H9 (cell line): ENCODE measurements around the gene LRP2. TPM values are rescaled to one million over a fixed set of nuclear protein-coding genes. Genes with fewer than 3 reads are reported as not detected.

ENCODE experiments used
- DNase-seq: peaks from one replicate; pipeline ENCODE4 v3.0.0-alpha.2; 2017
- H2AFZ ChIP-seq: one replicate; pipeline ENCODE4 v1.6.1; 2013; ENCODE audit warnings: mild to moderate bottlenecking, low read length, control low read depth, moderate library complexity
- H2AK5ac ChIP-seq: 2 replicates; pipeline ENCODE4 v1.6.1; 2013; ENCODE audit warnings: low read length, control low read depth, mixed read lengths; ENCODE audit not compliant: insufficient read length
- H2BK120ac ChIP-seq: one replicate; pipeline ENCODE4 v1.6.1; 2013; ENCODE audit warnings: low read depth, mild to moderate bottlenecking, low read length, control low read depth, inconsistent platforms; ENCODE audit not compliant: poor library complexity, severe bottlenecking
- H2BK12ac ChIP-seq: 2 replicates; pipeline ENCODE4 v1.6.1; 2013; ENCODE audit warnings: low read length, control low read depth, mixed read lengths, low read depth; ENCODE audit not compliant: insufficient read length
- H2BK15ac ChIP-seq: 2 replicates; pipeline ENCODE4 v1.6.1; 2013; ENCODE audit warnings: low read depth, low read length, control low read depth
- H2BK20ac ChIP-seq: one replicate; pipeline ENCODE4 v1.6.1; 2013; ENCODE audit warnings: low read depth, mild to moderate bottlenecking, low read length, control low read depth, inconsistent platforms; ENCODE audit not compliant: poor library complexity, severe bottlenecking
- H2BK5ac ChIP-seq: 2 replicates; pipeline ENCODE4 v1.6.1; 2013; ENCODE audit warnings: low read length, control low read depth, mixed read lengths; ENCODE audit not compliant: insufficient read length
- H3K14ac ChIP-seq: 2 replicates; pipeline ENCODE4 v1.6.1; 2013; ENCODE audit warnings: low read length, control low read depth; ENCODE audit not compliant: insufficient read depth
- H3K18ac ChIP-seq: 2 replicates; pipeline ENCODE4 v1.6.1; 2013; ENCODE audit warnings: low read depth, mild to moderate bottlenecking, mixed read lengths, low read length, control low read depth; ENCODE audit not compliant: insufficient read length
- H3K23ac ChIP-seq: 2 replicates; pipeline ENCODE4 v1.6.1; 2013; ENCODE audit warnings: low read length, control low read depth, mixed read lengths, low read depth; ENCODE audit not compliant: insufficient read length
- H3K23me2 ChIP-seq: 2 replicates; pipeline ENCODE4 v1.6.1; 2013; ENCODE audit warnings: low read depth, mild to moderate bottlenecking, mixed read lengths, low read length, control low read depth; ENCODE audit not compliant: insufficient read length, poor library complexity, severe bottlenecking
- H3K27ac ChIP-seq: 2 replicates; pipeline ENCODE4 v1.5.1; 2013; ENCODE audit warnings: low read length, control low read depth, mixed read lengths, low read depth; ENCODE audit not compliant: insufficient read length
- H3K27me3 ChIP-seq: 2 replicates; pipeline ENCODE4 v1.6.1; 2013; ENCODE audit warnings: low read length, control low read depth, inconsistent platforms; ENCODE audit not compliant: insufficient read depth
- H3K4ac ChIP-seq: 2 replicates; pipeline ENCODE4 v1.6.1; 2013; ENCODE audit warnings: low read depth, mild to moderate bottlenecking, control low read depth, inconsistent platforms, low read length, moderate library complexity
- H3K4me1 ChIP-seq: 2 replicates; pipeline ENCODE4 v1.6.1; 2013; ENCODE audit warnings: low read length, control low read depth, inconsistent platforms; ENCODE audit not compliant: insufficient read depth
- H3K4me2 ChIP-seq: 2 replicates; pipeline ENCODE4 v1.6.1; 2013; ENCODE audit warnings: low read length, control low read depth, mixed read lengths; ENCODE audit not compliant: insufficient read length, insufficient read depth
- H3K56ac ChIP-seq: 2 replicates; pipeline ENCODE4 v1.6.1; 2013; ENCODE audit warnings: low read depth, mild to moderate bottlenecking, mixed read lengths, low read length, control low read depth; ENCODE audit not compliant: insufficient read length
- H3K79me1 ChIP-seq: 2 replicates; pipeline ENCODE4 v1.6.1; 2013; ENCODE audit warnings: low read depth, mild to moderate bottlenecking, moderate library complexity, low read length, control low read depth, inconsistent platforms; ENCODE audit not compliant: insufficient read depth, poor library complexity, severe bottlenecking
- H3K79me2 ChIP-seq: 2 replicates; pipeline ENCODE4 v1.6.1; 2013; ENCODE audit warnings: low read length, control low read depth, inconsistent platforms; ENCODE audit not compliant: insufficient read depth
- H3K9ac ChIP-seq: 2 replicates; pipeline ENCODE4 v1.6.1; 2013; ENCODE audit warnings: low read length, control low read depth, mixed read lengths; ENCODE audit not compliant: insufficient read length; ENCODE audit errors: extremely low read depth
- H3K9me3 ChIP-seq: one replicate; pipeline ENCODE4 v1.6.1; 2013; ENCODE audit warnings: low read depth, low read length, inconsistent platforms; ENCODE audit not compliant: control insufficient read depth
- H3T11ph ChIP-seq: one replicate; pipeline ENCODE4 v1.6.1; 2013; ENCODE audit warnings: mild to moderate bottlenecking, low read length, control low read depth, inconsistent platforms
- H4K20me1 ChIP-seq: one replicate; pipeline ENCODE4 v1.6.1; 2013; ENCODE audit not compliant: control insufficient read depth, insufficient read length, insufficient read depth
- H4K5ac ChIP-seq: 2 replicates; pipeline ENCODE4 v1.6.1; 2013; ENCODE audit warnings: low read depth, mild to moderate bottlenecking, mixed read lengths, low read length, control low read depth; ENCODE audit not compliant: insufficient read length
- H4K8ac ChIP-seq: replicated peaks from 2 replicates; pipeline ENCODE4 v1.6.1; 2013; ENCODE audit warnings: low read length, control low read depth, mixed read lengths, low read depth; ENCODE audit not compliant: insufficient read length
- H4K91ac ChIP-seq: 2 replicates; pipeline ENCODE4 v1.6.1; 2013; ENCODE audit warnings: low read depth, mild to moderate bottlenecking, moderate library complexity, mixed read lengths, low read length, control low read depth; ENCODE audit not compliant: insufficient read length
- H3K27ac Mint-ChIP-seq, 3 experiments: 2 replicates in 2 of 3; 3 replicates in 1 of 3; pipeline ENCODE4 v1.8.0; 2020 to 2021; ENCODE audit warnings: mixed read lengths in 3 of 3, mild to moderate bottlenecking in 1 of 3, moderate library complexity in 1 of 3
- H3K27me3 Mint-ChIP-seq: 2 replicates; pipeline ENCODE4 v1.8.0; 2021; ENCODE audit warnings: low read depth, mild to moderate bottlenecking, moderate library complexity, mixed read lengths
- H3K36me3 Mint-ChIP-seq, 3 experiments: 2 replicates in 2 of 3; 3 replicates in 1 of 3; pipeline ENCODE4 v1.8.0; 2020 to 2021; ENCODE audit warnings: low read depth in 3 of 3, mixed read lengths in 3 of 3; ENCODE audit not compliant: insufficient read depth in 1 of 3
- H3K4me1 Mint-ChIP-seq, 2 experiments: 2 replicates each; pipeline ENCODE4 v1.8.0; 2020; ENCODE audit warnings: mixed read lengths in 2 of 2
- H3K4me3 Mint-ChIP-seq, 2 experiments: 2 replicates in 1 of 2; 3 replicates in 1 of 2; pipeline ENCODE4 v1.8.0; 2020 to 2021; ENCODE audit warnings: mild to moderate bottlenecking in 2 of 2, mixed read lengths in 2 of 2, moderate library complexity in 1 of 2
- H3K9me3 Mint-ChIP-seq, 2 experiments: 2 replicates in 1 of 2; 3 replicates in 1 of 2; pipeline ENCODE4 v1.8.0; 2020; ENCODE audit warnings: mild to moderate bottlenecking in 2 of 2, mixed read lengths in 2 of 2, moderate library complexity in 1 of 2
- CTCF ChIP-seq: fragments of 200-600 bp; sonication (generic); conservative IDR thresholded peaks from 3 replicates; pipeline ENCODE4 v1.8.0; 2021; ENCODE audit warnings: antibody characterized with exemption, mild to moderate bottlenecking
- WGBS: extraction: QIAGEN DNeasy Blood & Tissue Kit; methylation state at CpG from one replicate; pipeline ENCODE4 v1.1.7; 2013; ENCODE audit warnings: missing lambda C conversion rate, low lambda C conversion rate, mixed read lengths; ENCODE audit not compliant: insufficient read length; ENCODE audit errors: extremely low coverage; 5-methylcytosine and 5-hydroxymethylcytosine counted together
- total RNA-seq: library from RNA; stranded (reverse); gene quantifications from 2 replicates; pipeline ENCODE4 v1.2.1, GENCODE V29; 2021

The LRP2 gene
- total RNA-seq, 1 experiment from 2014 or later = 1.4 TPM

DNA sequence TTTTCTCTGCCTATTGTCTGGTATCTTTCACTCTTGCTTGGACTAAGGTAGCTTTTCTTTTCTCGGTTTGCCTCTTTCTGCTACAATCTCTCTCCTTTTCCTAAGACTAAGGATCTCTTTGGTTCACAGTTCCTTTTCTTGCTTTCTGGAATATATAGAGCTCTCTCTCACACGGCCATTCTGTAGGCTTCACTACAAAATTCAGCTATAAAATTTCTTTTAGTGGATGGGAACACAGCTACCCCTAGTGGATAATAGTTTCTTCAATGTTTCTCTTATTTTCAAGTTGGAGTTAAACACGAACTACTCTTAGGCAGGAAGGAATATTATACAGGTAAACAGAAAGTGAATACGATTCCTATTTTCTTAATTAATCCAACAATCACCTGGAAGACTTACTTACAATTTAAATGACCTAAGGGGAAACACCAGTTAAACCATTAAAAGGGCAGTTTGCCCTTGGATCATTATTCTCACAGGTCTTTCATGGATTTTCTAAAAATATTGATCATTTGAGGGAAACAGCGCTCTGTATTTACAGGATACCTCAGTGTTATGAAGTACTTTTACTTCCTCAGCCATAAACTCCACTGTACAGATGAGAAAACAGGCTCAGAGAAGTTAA is 140.5 kb downstream of the LRP2 start:
- no peak overlapping the region for H2BK15ac ChIP-seq
- H3K4me1 ChIP-seq = no peaks in the 10 kb centered on the region
- no peak overlapping the region for H3K18ac ChIP-seq
- H3K4me1 Mint-ChIP-seq = no peaks in the 10 kb centered on the region
- no peaks in the 10 kb centered on the region for H4K20me1 ChIP-seq
- no peak overlapping the region for H4K8ac ChIP-seq
- H3K9me3 ChIP-seq = no peaks in the 10 kb centered on the region
- H2AK5ac ChIP-seq = no peak overlapping the region
- DNase-seq = no peak
- H3K27ac ChIP-seq = no peak overlapping the region
- no CpG with 5 or more reads among the region's 5 CpGs for WGBS
- H2BK12ac ChIP-seq = no peak overlapping the region
- H3K27me3 Mint-ChIP-seq = no peaks in the 10 kb centered on the region
- no peaks in the 10 kb centered on the region for H3K36me3 Mint-ChIP-seq
- no peak overlapping the region for H3K27ac Mint-ChIP-seq
- no peak overlapping the region for H4K91ac ChIP-seq
- no peak overlapping the region for H3K56ac ChIP-seq
- peak; percentile 61 for TF ChIP-seq CTCF
- H2AFZ ChIP-seq = no peak overlapping the region
- H3K4me3 Mint-ChIP-seq = no peak overlapping the region
- H2BK120ac ChIP-seq = no peak overlapping the region
- no peak overlapping the region for H3K9ac ChIP-seq
- no peaks in the 10 kb centered on the region for H3K27me3 ChIP-seq
- no peaks in the 10 kb centered on the region for H3K23me2 ChIP-seq
- no peak overlapping the region for H3K4me2 ChIP-seq
- H3K9me3 Mint-ChIP-seq = no peaks in the 10 kb centered on the region
- H4K5ac ChIP-seq = no peak overlapping the region
- H2BK20ac ChIP-seq = no peak overlapping the region
- no peak overlapping the region for H3K23ac ChIP-seq
- no peak overlapping the region for H3K14ac ChIP-seq
- H3K79me1 ChIP-seq = no peaks in the 10 kb centered on the region
- no peak overlapping the region for H3T11ph ChIP-seq
- H3K79me2 ChIP-seq = no peaks in the 10 kb centered on the region
- no peak overlapping the region for H2BK5ac ChIP-seq
- no peak overlapping the region for H3K4ac ChIP-seq
